ENCODE measurements around the gene FZD7.

The FZD7 gene

GRCh38 chr2:202033317-202034248, at the start of gene FZD7:
FZD7 (plus strand) TSS chr2:202033855; CDS start chr2:202034648, 793 bp downstream.
- Histone ChIP-seq H3K4me3 (ENCODE audit: low read length) (peak within 1 kb of the TSS; percentile 88), H3K9ac (ENCODE audit: low read length) (peak within 1 kb of the TSS; percentile 88), H3K4me1 (ENCODE audit: control insufficient read depth, insufficient read depth, low read length) (peaks cover 62% of the 10 kb centered on the region), H3K36me3 (ENCODE audit: control insufficient read depth, insufficient read depth, low read length, severe bottlenecking) (no peaks in the 10 kb centered on the region), H3K27me3 (replicated peaks; ENCODE audit: control insufficient read depth, insufficient read depth, low read length) (no peaks in the 10 kb centered on the region), H3K9me3 (ENCODE audit: control insufficient read depth, low read length) (no peaks in the 10 kb centered on the region)
- peak; percentile 98 for DNase-seq (ENCODE audit: low read depth)

DNA sequence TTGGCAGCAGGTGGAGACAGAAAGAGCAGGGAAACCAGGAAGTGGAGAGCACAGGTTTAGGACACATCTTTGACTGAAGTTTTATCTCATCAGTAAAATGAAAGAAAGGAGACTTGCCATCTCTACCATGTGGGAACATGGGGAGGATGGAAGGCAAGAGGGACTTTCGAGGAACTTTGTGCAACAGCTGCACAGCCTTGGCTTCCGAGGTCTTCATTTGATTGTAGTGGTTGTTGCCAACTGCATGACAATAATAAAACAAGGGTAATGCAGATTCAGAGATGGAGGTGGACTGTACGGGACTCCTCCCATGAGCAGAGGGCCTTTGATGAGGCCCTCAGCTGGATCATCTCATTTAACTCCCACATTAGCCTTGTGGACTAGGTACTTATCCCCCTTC, 49.3 kb upstream of the FZD7 start:
- Histone ChIP-seq H3K4me1 (ENCODE audit: control insufficient read depth, insufficient read depth, low read length) (no peaks in the 10 kb centered on the region), H3K4me3 (ENCODE audit: low read length) (no peak overlapping the region), H3K36me3 (ENCODE audit: control insufficient read depth, insufficient read depth, low read length, severe bottlenecking) (no peaks in the 10 kb centered on the region), H3K9ac (ENCODE audit: low read length) (no peak overlapping the region), H3K9me3 (ENCODE audit: control insufficient read depth, low read length) (no peaks in the 10 kb centered on the region), H3K27me3 (replicated peaks; ENCODE audit: control insufficient read depth, insufficient read depth, low read length) (peaks cover 18% of the 10 kb centered on the region)
- no peak for DNase-seq (ENCODE audit: low read depth)

- peaks cover 17% of the 10 kb centered on the region for H3K27me3 ChIP-seq (replicated peaks; ENCODE audit: control insufficient read depth, insufficient read depth, low read length)
- no peak for DNase-seq (ENCODE audit: low read depth)
- H3K9ac ChIP-seq (ENCODE audit: low read length) = no peak overlapping the region
- H3K36me3 ChIP-seq (ENCODE audit: control insufficient read depth, insufficient read depth, low read length, severe bottlenecking) = no peaks in the 10 kb centered on the region
- no peak overlapping the region for H3K4me3 ChIP-seq (ENCODE audit: low read length)
- no peaks in the 10 kb centered on the region for H3K4me1 ChIP-seq (ENCODE audit: control insufficient read depth, insufficient read depth, low read length)
- H3K9me3 ChIP-seq (ENCODE audit: control insufficient read depth, low read length) = no peaks in the 10 kb centered on the region
Observed at GRCh38 chr2:201984800-201985525, 48.7 kb upstream of the FZD7 start.

- Histone ChIP-seq H3K9ac (ENCODE audit: low read length) (no peak overlapping the region), H3K4me1 (ENCODE audit: control insufficient read depth, insufficient read depth, low read length) (no peaks in the 10 kb centered on the region), H3K9me3 (ENCODE audit: control insufficient read depth, low read length) (no peaks in the 10 kb centered on the region), H3K27me3 (replicated peaks; ENCODE audit: control insufficient read depth, insufficient read depth, low read length) (peaks cover 8% of the 10 kb centered on the region), H3K36me3 (ENCODE audit: control insufficient read depth, insufficient read depth, low read length, severe bottlenecking) (no peaks in the 10 kb centered on the region), H3K4me3 (ENCODE audit: low read length) (no peak overlapping the region)
- no peak for DNase-seq (ENCODE audit: low read depth)
Observed at GRCh38 chr2:201985728-201986462, 47.8 kb upstream of the FZD7 start.

- H3K36me3 ChIP-seq (ENCODE audit: control insufficient read depth, insufficient read depth, low read length, severe bottlenecking) = no peaks in the 10 kb centered on the region
- H3K9me3 ChIP-seq (ENCODE audit: control insufficient read depth, low read length) = no peaks in the 10 kb centered on the region
- H3K4me3 ChIP-seq (ENCODE audit: low read length) = no peak overlapping the region
- no peaks in the 10 kb centered on the region for H3K4me1 ChIP-seq (ENCODE audit: control insufficient read depth, insufficient read depth, low read length)
- no peak overlapping the region for H3K9ac ChIP-seq (ENCODE audit: low read length)
- H3K27me3 ChIP-seq (replicated peaks; ENCODE audit: control insufficient read depth, insufficient read depth, low read length) = peaks cover 7% of the 10 kb centered on the region
- no peak for DNase-seq (ENCODE audit: low read depth)
Observed at GRCh38 chr2:201986463-201986735, 47.3 kb upstream of the FZD7 start.

- Histone ChIP-seq H3K9ac (ENCODE audit: low read length) (no peak overlapping the region), H3K9me3 (ENCODE audit: control insufficient read depth, low read length) (no peaks in the 10 kb centered on the region), H3K4me3 (ENCODE audit: low read length) (no peak overlapping the region), H3K4me1 (ENCODE audit: control insufficient read depth, insufficient read depth, low read length) (no peaks in the 10 kb centered on the region), H3K36me3 (ENCODE audit: control insufficient read depth, insufficient read depth, low read length, severe bottlenecking) (no peaks in the 10 kb centered on the region), H3K27me3 (replicated peaks; ENCODE audit: control insufficient read depth, insufficient read depth, low read length) (no peaks in the 10 kb centered on the region)
- DNase-seq (ENCODE audit: low read depth) = no peak
Observed at GRCh38 chr2:201987426-201987825, 46.2 kb upstream of the FZD7 start.

GRCh38 chr2:201990069-201990468, 43.6 kb upstream of the FZD7 start:
- Histone ChIP-seq H3K27me3 (replicated peaks; ENCODE audit: control insufficient read depth, insufficient read depth, low read length) (no peaks in the 10 kb centered on the region), H3K9ac (ENCODE audit: low read length) (no peak overlapping the region), H3K4me3 (ENCODE audit: low read length) (no peak overlapping the region), H3K9me3 (ENCODE audit: control insufficient read depth, low read length) (no peaks in the 10 kb centered on the region), H3K36me3 (ENCODE audit: control insufficient read depth, insufficient read depth, low read length, severe bottlenecking) (no peaks in the 10 kb centered on the region), H3K4me1 (ENCODE audit: control insufficient read depth, insufficient read depth, low read length) (no peaks in the 10 kb centered on the region)
- no peak for DNase-seq (ENCODE audit: low read depth)

DNA sequence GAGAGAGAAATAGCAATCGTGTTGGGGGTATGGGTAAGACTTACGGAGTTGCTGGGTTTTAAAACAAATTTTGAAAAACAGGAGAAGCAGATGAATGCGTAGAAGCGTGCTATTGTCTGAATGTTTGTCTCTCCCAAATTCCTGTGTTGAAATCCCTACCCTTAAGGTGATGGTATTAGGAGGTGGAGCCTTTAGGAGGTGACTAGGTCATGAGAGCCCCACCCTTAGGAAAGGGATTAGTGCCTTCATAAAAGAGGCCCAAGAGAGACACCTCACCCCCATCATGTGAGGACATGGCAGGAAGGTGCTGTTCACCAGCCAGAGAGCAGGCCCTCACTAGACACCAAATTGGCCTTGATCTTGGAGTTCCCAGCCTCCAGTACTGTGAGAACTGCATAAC, 40.7 kb upstream of the FZD7 start:
- Histone ChIP-seq H3K4me1 (ENCODE audit: control insufficient read depth, insufficient read depth, low read length) (no peaks in the 10 kb centered on the region), H3K4me3 (ENCODE audit: low read length) (no peak overlapping the region), H3K9me3 (ENCODE audit: control insufficient read depth, low read length) (no peaks in the 10 kb centered on the region), H3K36me3 (ENCODE audit: control insufficient read depth, insufficient read depth, low read length, severe bottlenecking) (no peaks in the 10 kb centered on the region), H3K9ac (ENCODE audit: low read length) (no peak overlapping the region), H3K27me3 (replicated peaks; ENCODE audit: control insufficient read depth, insufficient read depth, low read length) (peaks cover 15% of the 10 kb centered on the region)
- DNase-seq (ENCODE audit: low read depth) = no peak

DNA sequence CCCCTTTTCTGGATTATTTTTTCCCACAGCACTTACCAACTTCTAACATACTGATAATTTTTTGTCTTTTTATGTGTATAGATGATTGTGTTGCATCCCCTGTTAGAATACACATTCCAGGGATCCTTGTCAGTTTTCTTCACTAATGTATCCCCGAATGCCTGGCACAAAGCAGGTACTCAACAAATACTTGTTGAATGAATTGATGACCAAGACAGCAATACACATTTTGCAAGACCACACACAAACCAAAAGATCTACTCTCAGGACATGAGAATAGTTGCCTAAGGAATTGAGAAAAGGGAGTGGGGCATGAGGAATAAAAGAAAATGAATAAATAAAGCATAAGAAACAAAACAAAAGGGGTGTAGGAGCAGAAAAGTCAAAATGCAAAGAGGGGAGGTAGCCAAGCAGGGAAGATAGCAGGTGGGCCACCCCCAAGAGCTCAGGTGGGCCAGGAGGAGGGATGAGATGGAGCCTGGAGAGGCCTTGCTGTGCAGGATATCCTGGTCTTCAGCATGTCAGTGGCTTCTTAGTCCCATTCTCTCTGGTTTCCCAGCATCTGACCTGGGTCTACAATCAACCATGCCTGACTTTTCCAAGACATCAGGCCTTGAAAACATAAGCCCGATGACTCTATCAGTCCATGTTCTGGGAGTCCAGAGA, 38.5 kb upstream of the FZD7 start:
- Histone ChIP-seq H3K9me3 (ENCODE audit: control insufficient read depth, low read length) (no peaks in the 10 kb centered on the region), H3K9ac (ENCODE audit: low read length) (no peak overlapping the region), H3K4me3 (ENCODE audit: low read length) (no peak overlapping the region), H3K27me3 (replicated peaks; ENCODE audit: control insufficient read depth, insufficient read depth, low read length) (peaks cover 15% of the 10 kb centered on the region), H3K4me1 (ENCODE audit: control insufficient read depth, insufficient read depth, low read length) (no peaks in the 10 kb centered on the region), H3K36me3 (ENCODE audit: control insufficient read depth, insufficient read depth, low read length, severe bottlenecking) (no peaks in the 10 kb centered on the region)
- no peak for DNase-seq (ENCODE audit: low read depth)

DNA sequence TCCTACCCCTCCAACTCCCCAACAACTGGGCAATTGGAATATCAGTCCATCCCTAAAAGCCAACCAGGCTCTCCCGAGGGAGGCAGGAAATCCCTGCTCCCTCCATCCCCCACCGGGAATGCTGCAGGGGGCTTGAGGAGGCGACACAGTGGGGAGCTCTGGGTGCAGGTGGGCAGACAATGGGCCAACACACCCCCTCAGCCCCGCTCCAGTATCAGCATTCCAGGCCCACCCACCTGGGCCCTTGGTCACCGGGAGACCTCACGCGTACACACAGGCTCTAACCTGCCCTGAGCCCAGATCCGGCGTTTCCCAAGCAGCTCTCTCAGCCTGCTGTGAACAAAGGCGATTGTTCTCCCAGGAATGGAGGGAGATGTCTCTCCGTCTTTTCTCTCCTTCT, 37.6 kb upstream of the FZD7 start:
- DNase-seq (ENCODE audit: low read depth) = no peak
- H3K9ac ChIP-seq (ENCODE audit: low read length) = no peak overlapping the region
- H3K27me3 ChIP-seq (replicated peaks; ENCODE audit: control insufficient read depth, insufficient read depth, low read length) = peaks cover 15% of the 10 kb centered on the region
- H3K4me3 ChIP-seq (ENCODE audit: low read length) = no peak overlapping the region
- no peaks in the 10 kb centered on the region for H3K4me1 ChIP-seq (ENCODE audit: control insufficient read depth, insufficient read depth, low read length)
- no peaks in the 10 kb centered on the region for H3K9me3 ChIP-seq (ENCODE audit: control insufficient read depth, low read length)
- no peaks in the 10 kb centered on the region for H3K36me3 ChIP-seq (ENCODE audit: control insufficient read depth, insufficient read depth, low read length, severe bottlenecking)

All from adipocyte (in vitro differentiated cells).